ENCODE data around the gene SMPX.

The SMPX gene

GRCh38 chrX:21756785-21757529, 959 bp downstream of the SMPX start:
- TF ChIP-seq CTCF (IDR thresholded peaks at IDR 0.05; ENCODE audit: low read depth, low read length, poor library complexity, severe bottlenecking) (no peak), EZH2phosphoT487 (IDR thresholded peaks at IDR 0.05; ENCODE audit: borderline replicate concordance, low read length) (no peak)
- no peaks in the 10 kb centered on the region for H4K20me1 ChIP-seq (ENCODE audit: control insufficient read depth, insufficient read depth, low read depth, low read length)
- H3K36me3 ChIP-seq (ENCODE audit: control insufficient read depth, low read length), result no peaks in the 10 kb centered on the region
- H3K9me3 ChIP-seq (ENCODE audit: control insufficient read depth, insufficient read depth, low read length), result no peaks in the 10 kb centered on the region
- H3K4me2 ChIP-seq (ENCODE audit: low read length), result no peak overlapping the region
- no peaks in the 10 kb centered on the region for H3K27me3 ChIP-seq (ENCODE audit: control insufficient read depth, low read length)
- H3K79me2 ChIP-seq (ENCODE audit: control insufficient read depth, low read length), result no peaks in the 10 kb centered on the region
- no peaks in the 10 kb centered on the region for H3F3A ChIP-seq (ENCODE audit: control insufficient read depth, insufficient read depth)
- H3K4me3 ChIP-seq (ENCODE audit: low read length), result no peak overlapping the region
- H3K27ac ChIP-seq (ENCODE audit: low read depth, low read length), result no peak overlapping the region
- no peaks in the 10 kb centered on the region for H3K4me1 ChIP-seq (ENCODE audit: control insufficient read depth, low read length)
- H3K9me2 ChIP-seq (replicated peaks; ENCODE audit: control insufficient read depth, low read length), result no peaks in the 10 kb centered on the region

GRCh38 chrX:21749924-21750323, 8.0 kb downstream of the SMPX start:
- Histone ChIP-seq H3K9me2 (replicated peaks; ENCODE audit: control insufficient read depth, low read length) (no peaks in the 10 kb centered on the region), H3K27me3 (ENCODE audit: control insufficient read depth, low read length) (no peaks in the 10 kb centered on the region), H3K4me1 (ENCODE audit: control insufficient read depth, low read length) (no peaks in the 10 kb centered on the region), H3F3A (ENCODE audit: control insufficient read depth, insufficient read depth) (no peaks in the 10 kb centered on the region), H4K20me1 (ENCODE audit: control insufficient read depth, insufficient read depth, low read depth, low read length) (no peaks in the 10 kb centered on the region), H3K4me3 (ENCODE audit: low read length) (no peak overlapping the region), H3K27ac (ENCODE audit: low read depth, low read length) (no peak overlapping the region), H3K9me3 (ENCODE audit: control insufficient read depth, insufficient read depth, low read length) (no peaks in the 10 kb centered on the region), H3K4me2 (ENCODE audit: low read length) (no peak overlapping the region), H3K36me3 (ENCODE audit: control insufficient read depth, low read length) (no peaks in the 10 kb centered on the region), H3K79me2 (ENCODE audit: control insufficient read depth, low read length) (no peaks in the 10 kb centered on the region)
- TF ChIP-seq CTCF (IDR thresholded peaks at IDR 0.05; ENCODE audit: low read depth, low read length, poor library complexity, severe bottlenecking), result no peak
- no peak for TF ChIP-seq EZH2phosphoT487 (IDR thresholded peaks at IDR 0.05; ENCODE audit: borderline replicate concordance, low read length)

GRCh38 chrX:21748235-21748634, 9.7 kb downstream of the SMPX start:
- no peaks in the 10 kb centered on the region for H3K9me2 ChIP-seq (replicated peaks; ENCODE audit: control insufficient read depth, low read length)
- H3K4me1 ChIP-seq (ENCODE audit: control insufficient read depth, low read length), result no peaks in the 10 kb centered on the region
- H3K4me3 ChIP-seq (ENCODE audit: low read length), result no peak overlapping the region
- no peak overlapping the region for H3K27ac ChIP-seq (ENCODE audit: low read depth, low read length)
- TF ChIP-seq EZH2phosphoT487 (IDR thresholded peaks at IDR 0.05; ENCODE audit: borderline replicate concordance, low read length) (no peak), CTCF (IDR thresholded peaks at IDR 0.05; ENCODE audit: low read depth, low read length, poor library complexity, severe bottlenecking) (no peak)
- no peaks in the 10 kb centered on the region for H3K27me3 ChIP-seq (ENCODE audit: control insufficient read depth, low read length)
- H3K4me2 ChIP-seq (ENCODE audit: low read length), result no peak overlapping the region
- H4K20me1 ChIP-seq (ENCODE audit: control insufficient read depth, insufficient read depth, low read depth, low read length), result no peaks in the 10 kb centered on the region
- H3K36me3 ChIP-seq (ENCODE audit: control insufficient read depth, low read length), result no peaks in the 10 kb centered on the region
- H3K9me3 ChIP-seq (ENCODE audit: control insufficient read depth, insufficient read depth, low read length), result no peaks in the 10 kb centered on the region
- no peaks in the 10 kb centered on the region for H3F3A ChIP-seq (ENCODE audit: control insufficient read depth, insufficient read depth)
- H3K79me2 ChIP-seq (ENCODE audit: control insufficient read depth, low read length), result no peaks in the 10 kb centered on the region
